ENCODE data around the gene GRIA4. TPM values are rescaled to one million over a fixed set of nuclear protein-coding genes. Genes with fewer than 3 reads are reported as not detected.

The GRIA4 gene
- total and polyA plus RNA-seq, 2 of the 13 experiments (the other 11 are each of a cell fraction or from before 2014, with no cell fraction given): not detected

GRCh38 chr11:105827906-105828305 lies 218.0 kb downstream of the GRIA4 start:
- no peaks in the 10 kb centered on the region for H3K27me3 ChIP-seq (ENCODE audit: control insufficient read depth in 1 of 2, insufficient read depth in 2 of 2, low read length in 2 of 2)
- in situ Hi-C loops (cut with HindIII; ENCODE audit: extremely low pct_ligation_motif_present, low pct_unique_long_range_greater_than_20kb): no loop called here
- no peak for TF ChIP-seq ZBTB43 (CRISPR knock-in tag; conservative IDR thresholded peaks at IDR 0.05)
- no peaks in the 10 kb centered on the region for H3K9me3 ChIP-seq (ENCODE audit: low read length)
- no peak overlapping the region for H3K27ac ChIP-seq (ENCODE audit: extremely low read length, insufficient read depth, low read length)
- no peak overlapping the region for H3K4me3 ChIP-seq (replicated peaks in 1 of 3; ENCODE audit: insufficient read depth in 1 of 3, low read depth in 2 of 3, low read length in 3 of 3)
- H4K20me1 ChIP-seq (ENCODE audit: insufficient read depth, low read length): no peaks in the 10 kb centered on the region
- ATAC-seq (no peak), DNase-seq (ENCODE audit: low spot score) (no peak), FAIRE-seq (no peak)
- no peaks in the 10 kb centered on the region for H3K4me1 ChIP-seq (ENCODE audit: insufficient read depth, low read length)
- no peaks in the 10 kb centered on the region for H3K79me2 ChIP-seq (ENCODE audit: insufficient read depth, low read length)
- H3K36me3 ChIP-seq (replicated peaks in 1 of 2; ENCODE audit: control insufficient read depth in 1 of 2, insufficient read depth in 2 of 2, low read length in 2 of 2): no peaks in the 10 kb centered on the region
- no TSS peak for BruUV-seq (replicated peaks)
- ChIA-PET CTCF (ENCODE audit: low intra/inter-chr PET ratio, low total read pairs) (no interaction called here), POLR2A (no interaction called here)
- no peak overlapping the region for H3K9ac ChIP-seq (ENCODE audit: insufficient read depth, low read depth, low read length)
- H2AFZ ChIP-seq (ENCODE audit: low read length): no peak overlapping the region
- WGBS (ENCODE audit: low lambda C conversion rate): 0% methylated on average over 1 of the region's 1 CpG
- intact Hi-C loops (cut with micrococcal nuclease; ENCODE audit: unreplicated experiment): no loop called here
- H3K4me2 ChIP-seq (ENCODE audit: low read depth, low read length): no peak overlapping the region

GRCh38 chr11:105829084-105829483 lies 219.2 kb downstream of the GRIA4 start:
- H3K9ac ChIP-seq (ENCODE audit: insufficient read depth, low read depth, low read length): no peak overlapping the region
- ChIA-PET POLR2A (no interaction called here), CTCF (ENCODE audit: low intra/inter-chr PET ratio, low total read pairs) (no interaction called here)
- ATAC-seq (no peak), FAIRE-seq (no peak), DNase-seq (ENCODE audit: low spot score) (no peak)
- no peaks in the 10 kb centered on the region for H3K27me3 ChIP-seq (ENCODE audit: control insufficient read depth in 1 of 2, insufficient read depth in 2 of 2, low read length in 2 of 2)
- no peaks in the 10 kb centered on the region for H3K79me2 ChIP-seq (ENCODE audit: insufficient read depth, low read length)
- no peaks in the 10 kb centered on the region for H3K4me1 ChIP-seq (ENCODE audit: insufficient read depth, low read length)
- intact Hi-C loops (cut with micrococcal nuclease; ENCODE audit: unreplicated experiment) (no loop called here), in situ Hi-C loops (cut with HindIII; ENCODE audit: extremely low pct_ligation_motif_present, low pct_unique_long_range_greater_than_20kb) (no loop called here)
- BruUV-seq (replicated peaks): no TSS peak
- no peaks in the 10 kb centered on the region for H3K9me3 ChIP-seq (ENCODE audit: low read length)
- H3K36me3 ChIP-seq (replicated peaks in 1 of 2; ENCODE audit: control insufficient read depth in 1 of 2, insufficient read depth in 2 of 2, low read length in 2 of 2): no peaks in the 10 kb centered on the region
- WGBS (ENCODE audit: low lambda C conversion rate): 0% methylated on average over 1 of the region's 1 CpG
- H3K4me3 ChIP-seq (replicated peaks in 1 of 3; ENCODE audit: insufficient read depth in 1 of 3, low read depth in 2 of 3, low read length in 3 of 3): no peak overlapping the region
- no peak overlapping the region for H2AFZ ChIP-seq (ENCODE audit: low read length)
- no peaks in the 10 kb centered on the region for H4K20me1 ChIP-seq (ENCODE audit: insufficient read depth, low read length)
- no peak overlapping the region for H3K4me2 ChIP-seq (ENCODE audit: low read depth, low read length)
- H3K27ac ChIP-seq (ENCODE audit: extremely low read length, insufficient read depth, low read length): no peak overlapping the region
- TF ChIP-seq ZFP36L1 (CRISPR knock-in tag; IDR thresholded peaks at IDR 0.05) (no peak), ZNF205 (CRISPR knock-in tag; IDR thresholded peaks at IDR 0.05) (no peak), SIN3A (IDR thresholded peaks at IDR 0.05; ENCODE audit: borderline replicate concordance, low read depth, low read length) (no peak), MTA1 (CRISPR knock-in tag; IDR thresholded peaks at IDR 0.05; ENCODE audit: borderline replicate concordance) (no peak), ZBTB34 (CRISPR knock-in tag; IDR thresholded peaks at IDR 0.05) (no peak), SMARCC2 (IDR thresholded peaks at IDR 0.05) (no peak), MIXL1 (CRISPR knock-in tag; IDR thresholded peaks at IDR 0.05) (no peak), DMAP1 (CRISPR knock-in tag; IDR thresholded peaks at IDR 0.05) (no peak), GPN1 (CRISPR knock-in tag; IDR thresholded peaks at IDR 0.05; ENCODE audit: borderline replicate concordance) (no peak), CERS6 (CRISPR knock-in tag; IDR thresholded peaks at IDR 0.05) (no peak), ZNF431 (CRISPR knock-in tag; IDR thresholded peaks at IDR 0.05; ENCODE audit: borderline replicate concordance, low read depth) (no peak), STAT6 (CRISPR knock-in tag; IDR thresholded peaks at IDR 0.05; ENCODE audit: borderline replicate concordance) (no peak), BHLHE40 (IDR thresholded peaks at IDR 0.05; ENCODE audit: low read length) (no peak), NFYB (CRISPR knock-in tag; IDR thresholded peaks at IDR 0.05) (no peak)
